Activated naive CD8-positive, alpha-beta T cell (primary cell): Measurements from ENCODE around the gene PRKCB.
"Not testable (repeated sequence)": the region's sequence is repeated elsewhere in the genome, so short reads cannot be mapped to it uniquely, and the experiment has no call there.

Experiments
- H3K27ac Mint-ChIP-seq: one replicate; pipeline ENCODE4 v1.8.0; 2021; ENCODE audit warnings: mixed read lengths
- H3K27me3 Mint-ChIP-seq: one replicate; pipeline ENCODE4 v1.8.0; 2021; ENCODE audit warnings: mixed read lengths
- H3K36me3 Mint-ChIP-seq: one replicate; pipeline ENCODE4 v1.8.0; 2021; ENCODE audit warnings: mixed read lengths
- H3K4me1 Mint-ChIP-seq: one replicate; pipeline ENCODE4 v1.8.0; 2021; ENCODE audit warnings: low read depth, mixed read lengths
- H3K4me3 Mint-ChIP-seq: one replicate; pipeline ENCODE4 v1.8.0; 2021; ENCODE audit warnings: mild to moderate bottlenecking, mixed read lengths
- H3K9me3 Mint-ChIP-seq: one replicate; pipeline ENCODE4 v1.8.0; 2021; ENCODE audit warnings: low read depth, mixed read lengths

Gene PRKCB

GRCh38 chr16:24073321-24073720 lies 237.5 kb downstream of the PRKCB start:
- peaks cover 38% of the 10 kb centered on the region for H3K4me1 Mint-ChIP-seq
- no peak overlapping the region for H3K4me3 Mint-ChIP-seq
- H3K27ac Mint-ChIP-seq = no peak overlapping the region
- no peaks in the 10 kb centered on the region for H3K9me3 Mint-ChIP-seq
- H3K27me3 Mint-ChIP-seq = no peaks in the 10 kb centered on the region
- peaks cover 8% of the 10 kb centered on the region for H3K36me3 Mint-ChIP-seq

- H3K27me3 Mint-ChIP-seq = no peaks in the 10 kb centered on the region
- H3K4me1 Mint-ChIP-seq = peaks cover 40% of the 10 kb centered on the region
- H3K4me3 Mint-ChIP-seq = no peak overlapping the region
- no peaks in the 10 kb centered on the region for H3K9me3 Mint-ChIP-seq
- H3K36me3 Mint-ChIP-seq = peaks cover 4% of the 10 kb centered on the region
- no peak overlapping the region for H3K27ac Mint-ChIP-seq
Observed at GRCh38 chr16:24074574-24074973, 238.8 kb downstream of the PRKCB start.

- Mint-ChIP-seq H3K36me3 (peaks cover 4% of the 10 kb centered on the region), H3K4me1 (peaks cover 37% of the 10 kb centered on the region), H3K27me3 (no peaks in the 10 kb centered on the region), H3K27ac (no peak overlapping the region), H3K9me3 (no peaks in the 10 kb centered on the region), H3K4me3 (no peak overlapping the region)
Observed at GRCh38 chr16:24075302-24075701, 239.5 kb downstream of the PRKCB start.

GRCh38 chr16:24075931-24076716 lies 240.3 kb downstream of the PRKCB start:
- Mint-ChIP-seq H3K27me3 (no peaks in the 10 kb centered on the region), H3K36me3 (peaks cover 5% of the 10 kb centered on the region), H3K9me3 (no peaks in the 10 kb centered on the region), H3K27ac (peak overlapping the region; percentile 18), H3K4me3 (no peak overlapping the region), H3K4me1 (peaks cover 32% of the 10 kb centered on the region)

- H3K4me3 Mint-ChIP-seq = no peak overlapping the region
- H3K9me3 Mint-ChIP-seq = no peaks in the 10 kb centered on the region
- H3K36me3 Mint-ChIP-seq = peaks cover 5% of the 10 kb centered on the region
- H3K27me3 Mint-ChIP-seq = no peaks in the 10 kb centered on the region
- no peak overlapping the region for H3K27ac Mint-ChIP-seq
- H3K4me1 Mint-ChIP-seq = peaks cover 26% of the 10 kb centered on the region
Observed at GRCh38 chr16:24077292-24077691, 241.5 kb downstream of the PRKCB start.

- Mint-ChIP-seq H3K4me3 (no peak overlapping the region), H3K27ac (no peak overlapping the region), H3K4me1 (peaks cover 19% of the 10 kb centered on the region), H3K36me3 (peaks cover 5% of the 10 kb centered on the region), H3K27me3 (no peaks in the 10 kb centered on the region), H3K9me3 (no peaks in the 10 kb centered on the region)
Observed at GRCh38 chr16:24077966-24078365, 242.2 kb downstream of the PRKCB start.

- H3K27me3 Mint-ChIP-seq = no peaks in the 10 kb centered on the region
Observed at GRCh38 chr16:24085666-24086065, 249.9 kb downstream of the PRKCB start.

GRCh38 chr16:24087891-24088410 lies 252.2 kb downstream of the PRKCB start:
- Mint-ChIP-seq H3K4me3 (no peak overlapping the region), H3K27ac (no peak overlapping the region), H3K4me1 (peaks cover 15% of the 10 kb centered on the region), H3K36me3 (peaks cover 45% of the 10 kb centered on the region), H3K9me3 (peaks cover 15% of the 10 kb centered on the region), H3K27me3 (no peaks in the 10 kb centered on the region)

More at GRCh38 chr16:24085666-24086065, 249.9 kb downstream of the PRKCB start:
- Mint-ChIP-seq H3K4me1 (peaks cover 3% of the 10 kb centered on the region), H3K27ac (no peak overlapping the region), H3K36me3 (peaks cover 31% of the 10 kb centered on the region), H3K4me3 (no peak overlapping the region), H3K9me3 (peaks cover 9% of the 10 kb centered on the region)

- Mint-ChIP-seq H3K4me3 (no peak overlapping the region), H3K4me1 (peaks cover 16% of the 10 kb centered on the region), H3K27ac (no peak overlapping the region), H3K27me3 (no peaks in the 10 kb centered on the region), H3K9me3 (peaks cover 15% of the 10 kb centered on the region), H3K36me3 (peaks cover 45% of the 10 kb centered on the region)
Observed at GRCh38 chr16:24088767-24089166, 253.0 kb downstream of the PRKCB start.

- Mint-ChIP-seq H3K4me3 (no peak overlapping the region), H3K27ac (no peak overlapping the region), H3K4me1 (peaks cover 16% of the 10 kb centered on the region), H3K9me3 (peaks cover 15% of the 10 kb centered on the region), H3K27me3 (no peaks in the 10 kb centered on the region), H3K36me3 (peaks cover 43% of the 10 kb centered on the region)
Observed at GRCh38 chr16:24091125-24091524, 255.3 kb downstream of the PRKCB start.

- peaks cover 15% of the 10 kb centered on the region for H3K9me3 Mint-ChIP-seq
- H3K4me1 Mint-ChIP-seq = peaks cover 16% of the 10 kb centered on the region
- peaks cover 46% of the 10 kb centered on the region for H3K36me3 Mint-ChIP-seq
- H3K27ac Mint-ChIP-seq = peak overlapping the region; percentile 23
- H3K27me3 Mint-ChIP-seq = no peaks in the 10 kb centered on the region
- no peak overlapping the region for H3K4me3 Mint-ChIP-seq
Observed at GRCh38 chr16:24093049-24093448, 257.3 kb downstream of the PRKCB start.

GRCh38 chr16:24094660-24095059 lies 258.9 kb downstream of the PRKCB start:
- Mint-ChIP-seq H3K4me3 (no peak overlapping the region), H3K27me3 (no peaks in the 10 kb centered on the region), H3K36me3 (peaks cover 42% of the 10 kb centered on the region), H3K9me3 (peaks cover 12% of the 10 kb centered on the region), H3K27ac (no peak overlapping the region), H3K4me1 (peaks cover 13% of the 10 kb centered on the region)

GRCh38 chr16:24098896-24099295 lies 263.1 kb downstream of the PRKCB start:
- Mint-ChIP-seq H3K36me3 (peaks cover 20% of the 10 kb centered on the region), H3K27me3 (no peaks in the 10 kb centered on the region), H3K4me3 (no peak overlapping the region), H3K27ac (no peak overlapping the region), H3K9me3 (no peaks in the 10 kb centered on the region), H3K4me1 (peaks cover 2% of the 10 kb centered on the region)

- H3K27ac Mint-ChIP-seq = peak overlapping the region; percentile 28
- peaks cover 23% of the 10 kb centered on the region for H3K36me3 Mint-ChIP-seq
- no peaks in the 10 kb centered on the region for H3K27me3 Mint-ChIP-seq
- no peak overlapping the region for H3K4me3 Mint-ChIP-seq
- peaks cover 2% of the 10 kb centered on the region for H3K4me1 Mint-ChIP-seq
- peaks cover 5% of the 10 kb centered on the region for H3K9me3 Mint-ChIP-seq
Observed at GRCh38 chr16:24101431-24101830, 265.6 kb downstream of the PRKCB start.

GRCh38 chr16:24102209-24102660 lies 266.5 kb downstream of the PRKCB start:
- peaks cover 5% of the 10 kb centered on the region for H3K9me3 Mint-ChIP-seq
- no peak overlapping the region for H3K4me3 Mint-ChIP-seq
- H3K36me3 Mint-ChIP-seq = peaks cover 23% of the 10 kb centered on the region
- peaks cover 2% of the 10 kb centered on the region for H3K4me1 Mint-ChIP-seq
- no peak overlapping the region for H3K27ac Mint-ChIP-seq
- H3K27me3 Mint-ChIP-seq = no peaks in the 10 kb centered on the region

GRCh38 chr16:24105471-24105870 lies 269.7 kb downstream of the PRKCB start:
- not testable (repeated sequence) for H3K27me3 Mint-ChIP-seq, H3K4me1 Mint-ChIP-seq, H3K27ac Mint-ChIP-seq, H3K4me3 Mint-ChIP-seq, H3K9me3 Mint-ChIP-seq
- H3K36me3 Mint-ChIP-seq = peaks cover 13% of the 10 kb centered on the region
